Stimulated activated CD8-positive, alpha-beta memory T cell treated with anti-CD3 and anti-CD28 coated beads, Interleukin-15, amount 100 ng/mL, for 1 hour (primary cell): Measurements from ENCODE around the gene SRSF12.
"Not testable (repeated sequence)": the region's sequence is repeated elsewhere in the genome, so short reads cannot be mapped to it uniquely, and the experiment has no call there.

Experiments used
- DNase-seq: peaks from one replicate; pipeline ENCODE4 v3.0.0-alpha.2; 2020; ENCODE audit warnings: low read depth

The SRSF12 gene

GRCh38 chr6:89128256-89128671 lies 10.4 kb upstream of the SRSF12 start:
- not testable (repeated sequence) for DNase-seq

DNA sequence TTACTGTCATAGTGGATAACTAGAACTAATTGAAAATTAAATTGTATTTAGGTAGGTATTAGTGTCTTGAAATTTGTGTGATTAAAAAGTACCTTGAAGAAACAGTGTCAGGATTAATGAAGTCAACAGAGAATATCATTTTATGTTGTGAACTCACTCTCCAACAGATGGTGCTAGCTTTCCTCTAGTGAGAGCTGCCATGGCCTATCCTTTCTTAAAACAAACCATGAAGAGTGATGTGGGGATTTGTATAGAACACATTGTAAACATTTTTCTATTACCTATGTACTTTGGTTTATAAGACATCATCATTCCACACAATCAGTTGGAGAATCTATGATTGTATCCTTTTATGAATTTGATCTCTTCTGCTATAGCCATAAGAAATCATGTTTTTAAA lies 4.8 kb upstream of the SRSF12 start:
- DNase-seq: no peak

DNA sequence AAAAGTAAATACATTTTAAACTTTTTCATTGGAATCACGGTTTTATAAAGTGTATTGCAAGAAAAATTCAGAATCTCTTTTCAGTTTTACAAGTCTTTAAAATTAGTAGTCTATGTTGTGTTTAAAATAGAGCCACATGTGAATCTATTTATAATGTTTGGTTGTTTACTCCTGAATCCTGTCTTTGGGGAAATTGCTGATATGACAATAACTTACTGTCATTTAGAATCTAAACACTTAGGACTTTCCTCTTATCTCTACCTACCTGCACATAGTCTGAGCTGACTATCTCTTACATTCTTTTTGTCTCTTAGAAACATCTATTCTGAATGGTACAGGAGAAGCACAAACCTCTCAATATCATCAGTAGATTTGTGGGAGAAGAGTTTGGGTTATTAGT lies 4.1 kb upstream of the SRSF12 start:
- DNase-seq: no peak

DNA sequence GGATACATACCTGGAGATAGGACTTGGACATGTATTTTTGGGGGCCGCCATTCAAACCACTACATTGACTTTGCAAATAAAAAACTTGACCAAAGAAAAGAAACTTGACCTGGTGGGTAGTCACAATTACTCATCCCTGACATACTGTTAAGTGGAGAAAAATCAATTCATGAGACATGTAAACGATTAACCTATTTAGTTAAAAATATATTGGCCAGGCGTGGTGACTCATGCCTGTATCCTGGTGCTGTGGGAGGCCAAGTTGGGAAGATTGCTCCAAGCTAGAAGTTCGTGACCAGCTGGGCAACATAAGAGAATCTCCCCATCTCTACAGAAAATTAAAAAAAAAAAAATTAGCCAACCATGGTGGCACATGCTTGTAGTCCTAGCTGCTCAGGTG lies 2.5 kb upstream of the SRSF12 start:
- no peak for DNase-seq

DNA sequence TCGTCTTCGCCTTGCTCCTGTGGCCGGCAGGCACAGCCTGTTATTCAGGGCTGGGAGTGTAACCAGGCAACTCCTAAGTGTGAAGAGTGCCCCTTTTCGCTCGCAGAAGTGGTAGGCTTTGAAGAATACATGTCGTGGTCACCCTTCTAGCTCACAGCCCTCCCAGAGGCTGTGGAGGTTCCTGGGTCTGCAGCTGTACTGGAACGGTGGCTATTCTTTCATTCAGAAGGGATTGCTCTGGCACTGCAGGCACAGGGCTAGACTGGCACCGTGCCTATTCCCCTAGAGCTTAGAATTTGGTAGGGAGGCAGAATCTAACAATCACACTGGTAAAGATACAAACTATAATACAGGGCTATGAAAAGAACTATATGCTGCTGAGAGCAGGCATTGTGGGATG lies 1.1 kb upstream of the SRSF12 start:
- no peak for DNase-seq

DNA sequence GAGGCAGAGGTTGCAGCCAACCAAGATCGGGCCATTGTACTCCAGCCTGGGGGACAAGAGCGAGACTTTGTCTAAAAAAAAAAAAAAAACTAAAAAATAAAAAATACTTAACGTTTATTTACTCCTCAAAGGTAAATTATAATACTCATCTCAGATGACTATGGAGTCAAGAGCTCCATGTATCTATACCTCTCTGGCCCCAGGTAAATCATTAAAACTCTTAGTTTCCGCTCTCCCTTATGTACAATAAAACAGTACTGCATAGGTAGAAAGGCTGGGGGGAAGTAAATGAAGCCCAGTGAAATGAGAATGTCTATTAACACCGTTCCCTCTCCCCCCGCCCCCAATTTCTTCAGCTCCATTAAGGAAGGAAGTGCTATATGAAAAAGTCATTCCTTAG lies 1.2 kb downstream of the SRSF12 start:
- DNase-seq: no peak

- DNase-seq: no peak
These were observed 5.9 kb downstream of the SRSF12 start for GRCh38 chr6:89111933-89112332.

DNA sequence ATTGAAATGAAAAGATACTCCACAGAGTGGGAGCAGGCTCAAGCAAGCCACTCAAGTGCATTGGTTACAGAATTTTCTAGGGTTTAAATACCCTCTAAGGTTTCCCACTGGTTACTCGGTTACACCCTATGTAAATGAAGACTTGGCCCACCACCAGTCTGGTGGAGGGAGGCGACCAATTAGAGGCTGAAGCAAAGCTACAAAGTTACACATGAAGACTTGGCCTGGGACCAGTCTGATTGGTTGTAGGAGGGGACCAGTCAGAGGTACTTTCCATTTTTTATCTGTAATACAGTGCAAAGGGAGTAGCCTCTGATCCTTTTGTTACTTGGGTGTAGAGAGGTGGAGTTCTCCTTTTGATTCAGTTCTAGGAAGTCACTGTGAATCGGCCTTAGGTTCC lies 7.6 kb downstream of the SRSF12 start:
- DNase-seq: no peak

DNA sequence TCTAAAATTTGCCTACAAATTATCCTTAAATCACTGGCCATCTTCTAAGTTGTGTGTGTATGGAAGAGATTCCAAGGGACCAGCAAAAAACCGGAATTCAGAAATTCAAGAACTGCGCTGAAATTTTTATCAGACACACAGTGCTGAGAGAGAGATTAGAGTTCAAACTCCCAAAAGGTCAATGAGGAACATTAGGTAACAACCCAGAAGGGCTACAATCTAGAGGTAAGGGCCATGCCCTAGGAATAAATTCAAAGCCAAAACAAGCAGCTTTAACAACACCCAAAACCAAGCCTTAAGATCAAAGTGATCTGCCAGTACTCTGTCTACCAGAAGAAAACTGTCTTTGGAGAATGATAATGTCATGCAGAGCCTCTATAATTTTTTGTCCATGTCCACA lies 17.8 kb downstream of the SRSF12 start:
- no peak for DNase-seq

DNA sequence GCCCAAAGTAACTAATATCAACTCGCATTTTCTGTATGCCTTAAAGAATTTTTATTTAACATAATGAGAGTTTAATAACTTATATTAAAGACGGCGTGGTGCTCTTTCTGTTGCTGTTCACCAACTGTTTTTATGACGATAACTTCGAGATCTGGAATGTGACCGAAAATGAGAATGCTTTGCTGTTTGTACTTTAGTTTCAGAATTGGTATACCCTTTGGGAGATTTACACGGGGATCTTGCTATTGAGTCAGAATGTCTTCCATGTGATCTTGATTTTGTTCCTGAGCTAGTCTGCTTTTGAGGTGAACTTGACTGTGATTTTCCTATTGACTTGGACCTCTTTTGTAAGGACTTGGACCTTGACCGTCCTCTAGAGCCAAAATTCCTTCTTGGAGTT lies 19.4 kb downstream of the SRSF12 start:
- no peak for DNase-seq

- no peak for DNase-seq
These were observed 30.0 kb downstream of the SRSF12 start for GRCh38 chr6:89087881-89088280.

- no peak for DNase-seq
These were observed 32.3 kb downstream of the SRSF12 start for GRCh38 chr6:89085409-89086205.

DNA sequence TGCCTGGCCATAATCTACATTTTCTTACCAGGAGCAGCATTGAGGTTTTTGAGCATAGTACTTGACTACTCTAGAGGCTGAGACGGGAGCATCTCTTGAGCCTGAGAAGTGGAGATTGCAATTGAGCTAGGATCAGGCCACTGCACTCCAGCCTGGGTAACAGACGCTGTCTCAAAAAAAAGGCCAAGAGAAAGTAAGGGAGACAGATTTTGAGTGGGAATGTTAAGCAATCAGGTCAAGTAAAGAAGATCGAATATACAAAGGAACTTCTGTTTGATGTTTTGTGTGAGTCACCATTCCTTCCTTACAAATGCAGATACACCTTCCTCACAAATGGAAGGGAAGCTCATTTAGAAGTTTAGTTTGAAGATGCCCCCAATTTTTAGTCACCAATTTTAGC lies 32.9 kb downstream of the SRSF12 start:
- no peak for DNase-seq

GRCh38 chr6:89084542-89084941 lies 33.3 kb downstream of the SRSF12 start:
- no peak for DNase-seq

DNA sequence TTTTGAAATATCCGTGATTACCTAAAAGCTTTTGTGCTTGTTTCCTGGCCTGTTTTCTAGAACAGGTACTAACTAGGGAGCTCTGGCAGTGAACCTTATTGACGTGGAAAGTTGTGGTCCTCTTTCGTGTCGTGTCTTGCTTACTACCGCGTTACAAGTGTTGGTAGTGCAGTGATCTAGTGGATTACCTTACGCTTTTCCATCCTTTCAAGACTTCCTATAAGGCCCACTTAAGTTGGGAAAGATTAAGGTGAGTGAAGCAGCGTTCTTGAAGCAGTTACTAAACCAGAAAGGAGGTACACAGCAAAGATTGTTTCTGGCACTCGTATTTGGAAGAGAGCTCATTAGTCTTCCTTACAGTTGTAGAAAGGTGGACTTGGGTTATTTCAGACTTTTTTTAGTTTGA lies 35.4 kb downstream of the SRSF12 start:
- no peak for DNase-seq

- DNase-seq: peak; percentile 97
These were observed 36.2 kb downstream of the SRSF12 start for GRCh38 chr6:89081423-89082322.

DNA sequence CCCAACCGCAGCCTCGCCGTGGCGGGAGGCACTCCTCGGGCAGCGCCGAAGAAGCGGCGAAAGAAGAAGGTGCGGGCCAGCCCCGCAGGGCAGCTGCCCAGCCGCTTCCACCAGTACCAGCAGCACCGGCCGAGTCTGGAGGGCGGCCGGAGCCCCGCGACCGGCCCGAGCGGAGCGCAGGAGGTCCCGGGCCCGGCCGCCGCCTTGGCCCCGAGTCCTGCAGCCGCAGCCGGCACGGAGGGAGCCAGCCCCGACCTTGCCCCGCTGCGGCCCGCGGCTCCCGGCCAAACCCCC lies 36.8 kb downstream of the SRSF12 start:
- no peak for DNase-seq

DNA sequence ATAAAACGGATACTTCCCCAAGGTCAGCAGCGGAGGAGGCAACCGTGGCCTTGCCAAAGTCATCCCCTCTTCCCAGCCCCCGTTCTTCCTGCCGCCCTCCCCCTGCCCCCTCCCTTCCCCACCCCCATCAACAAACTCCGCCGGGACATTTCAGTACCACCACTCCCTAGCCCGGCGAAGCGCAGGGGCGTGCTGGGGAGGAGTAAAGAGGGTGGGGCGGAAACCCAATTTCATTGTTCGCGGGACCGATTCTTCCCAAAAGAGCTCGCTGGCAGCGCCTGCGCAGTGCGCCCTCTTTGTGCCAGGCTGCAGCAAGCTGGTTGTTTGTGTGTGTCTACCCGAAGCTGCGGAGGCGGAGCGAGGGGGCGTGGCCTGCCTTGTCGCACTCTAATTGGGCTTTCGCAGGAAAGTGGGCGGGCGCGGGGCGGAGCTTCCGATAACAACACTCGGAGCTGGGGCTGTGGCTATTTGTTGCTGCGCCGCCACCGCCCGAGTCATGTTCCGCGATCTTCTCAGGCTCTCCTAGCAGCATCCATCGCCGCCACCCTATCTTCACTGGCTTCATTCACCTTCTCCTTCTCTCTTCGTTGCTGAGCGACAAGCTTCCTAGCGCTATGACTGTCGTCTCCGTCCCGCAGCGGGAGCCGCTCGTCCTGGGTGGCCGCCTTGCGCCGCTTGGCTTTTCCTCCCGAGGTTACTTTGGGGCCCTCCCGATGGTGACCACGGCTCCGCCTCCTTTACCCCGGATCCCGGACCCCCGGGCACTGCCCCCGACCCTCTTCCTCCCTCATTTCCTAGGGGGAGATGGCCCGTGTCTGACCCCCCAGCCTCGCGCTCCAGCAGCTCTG lies 37.4 kb downstream of the SRSF12 start, which contains the start of gene PNRC1:
TSS of gene PNRC1 (plus strand) at position 471 of the 848 bp plus-strand sequence. CDS start at position 615, 144 bp downstream.
- peak; percentile 100 for DNase-seq

GRCh38 chr6:89079511-89080234 lies 38.2 kb downstream of the SRSF12 start:
- peak; percentile 28 for DNase-seq

DNA sequence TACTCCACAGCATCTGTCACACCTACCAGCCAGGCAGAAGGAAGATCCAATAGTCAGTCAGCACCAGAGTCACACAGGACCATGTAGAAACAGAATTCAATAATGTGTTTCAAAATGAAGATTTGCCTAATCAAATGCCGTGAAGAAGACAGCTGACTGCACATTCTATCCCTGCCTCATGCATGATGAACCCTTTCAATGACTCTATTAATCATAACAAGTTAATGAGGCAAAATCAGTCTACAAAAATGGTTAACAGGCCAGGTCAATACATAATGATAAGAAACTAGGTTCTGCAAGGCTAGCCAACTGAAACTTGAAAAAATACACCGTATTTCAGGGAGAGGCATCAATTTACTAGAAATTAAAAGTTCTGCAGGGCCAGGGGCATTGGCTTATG lies 44.0 kb downstream of the SRSF12 start:
- no peak for DNase-seq

GRCh38 chr6:89073014-89073620 lies 44.8 kb downstream of the SRSF12 start:
- DNase-seq: no peak
